NCI-H2029 (cell line): Measurements from ENCODE around the gene PIEZO1.
"Not testable (repeated sequence)": the region's sequence is repeated elsewhere in the genome, so short reads cannot be mapped to it uniquely, and the experiment has no call there.

Source experiments
- DNase-seq: peaks from one replicate; lab custom pipeline; 2025; lab: John Stamatoyannopoulos, UW

Gene PIEZO1

GRCh38 chr16:88785106-88785924, at the start of gene PIEZO1:
Gene PIEZO1, minus strand, starts transcription at chr16:88785220. Its CDS starts 256 bp downstream, at chr16:88784964.
- DNase-seq: no peak

- DNase-seq: no peak
Measured at GRCh38 chr16:88834670-88835069, 49.6 kb upstream of the PIEZO1 start.

GRCh38 chr16:88833086-88833485, 48.1 kb upstream of the PIEZO1 start:
- no peak for DNase-seq

GRCh38 chr16:88831838-88832237, 46.8 kb upstream of the PIEZO1 start:
- DNase-seq: no peak

GRCh38 chr16:88830783-88831182, 45.8 kb upstream of the PIEZO1 start:
- DNase-seq: no peak

GRCh38 chr16:88830258-88830657, 45.2 kb upstream of the PIEZO1 start:
- DNase-seq: no peak

GRCh38 chr16:88828711-88829110, 43.7 kb upstream of the PIEZO1 start:
- no peak for DNase-seq

GRCh38 chr16:88827727-88828126, 42.7 kb upstream of the PIEZO1 start:
- no peak for DNase-seq

- no peak for DNase-seq
Measured at GRCh38 chr16:88826070-88826840, 41.2 kb upstream of the PIEZO1 start.

GRCh38 chr16:88825146-88825545, 40.1 kb upstream of the PIEZO1 start:
- no peak for DNase-seq

- DNase-seq: no peak
Measured at GRCh38 chr16:88824256-88825077, 39.4 kb upstream of the PIEZO1 start.

- not testable (repeated sequence) for DNase-seq
Measured at GRCh38 chr16:88823646-88824045, 38.6 kb upstream of the PIEZO1 start.

- no peak for DNase-seq
Measured at GRCh38 chr16:88822281-88823040, 37.4 kb upstream of the PIEZO1 start.

GRCh38 chr16:88821168-88821850, 36.3 kb upstream of the PIEZO1 start:
- no peak for DNase-seq

GRCh38 chr16:88820385-88821025, 35.5 kb upstream of the PIEZO1 start:
- no peak for DNase-seq

GRCh38 chr16:88819126-88819525, 34.1 kb upstream of the PIEZO1 start:
- no peak for DNase-seq

GRCh38 chr16:88818575-88818874, 33.5 kb upstream of the PIEZO1 start:
- no peak for DNase-seq

- DNase-seq: no peak
Measured at GRCh38 chr16:88817785-88818574, 33.0 kb upstream of the PIEZO1 start.

- no peak for DNase-seq
Measured at GRCh38 chr16:88816736-88817535, 31.9 kb upstream of the PIEZO1 start.
